Measurements from ENCODE around the gene TMC5. TPM values are rescaled to one million over a fixed set of nuclear protein-coding genes. Genes with fewer than 3 reads are reported as not detected.

TMC5 gene
- total and polyA plus RNA-seq, 2 of the 8 experiments (the other 6 are each of a cell fraction or from before 2014, with no cell fraction given), result 1.6 to 1.8 TPM

DNA sequence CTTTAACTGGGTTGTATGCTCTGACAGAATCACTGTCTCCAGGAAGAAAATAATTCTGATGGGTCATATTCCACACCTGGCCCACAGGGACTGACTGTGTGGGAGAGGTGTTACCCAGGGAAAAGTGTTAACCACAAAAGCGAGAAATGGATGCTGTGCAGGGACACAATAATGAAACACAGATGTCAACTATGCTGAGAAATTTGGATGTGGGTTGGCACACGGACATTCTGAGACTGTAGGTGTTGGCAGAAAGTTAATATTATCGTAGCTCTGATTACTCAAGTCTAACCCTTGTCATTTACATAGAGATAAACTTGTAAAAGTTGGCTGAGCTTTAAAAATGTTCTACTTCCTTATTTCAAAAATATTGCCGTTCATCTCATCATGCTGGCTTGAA, 19.6 kb downstream of the TMC5 start:
- no peak overlapping the region for H2AK5ac ChIP-seq (ENCODE audit: low read depth, low read length)

More for the DNA sequence above, 19.6 kb downstream of the TMC5 start:
- Histone ChIP-seq H3K4me1 (replicated peaks in 1 of 4; ENCODE audit: control insufficient read depth in 3 of 4, insufficient read depth in 4 of 4, low read length in 3 of 4) (no peaks in the 10 kb centered on the region), H3K4me3 (ENCODE audit: extremely low read depth in 1 of 4, insufficient read depth in 2 of 4, low read depth in 3 of 4, low read length in 4 of 4) (no peak overlapping the region), H2BK12ac (ENCODE audit: low read depth, low read length) (no peak overlapping the region), H3K14ac (ENCODE audit: insufficient read length) (no peak overlapping the region), H3K56ac (replicated peaks; ENCODE audit: insufficient read length, low read depth, low read length) (no peak overlapping the region), H3K79me1 (ENCODE audit: low read depth, low read length) (no peaks in the 10 kb centered on the region), H3K27me3 (replicated peaks in 1 of 4; ENCODE audit: control insufficient read depth in 3 of 4, extremely low read depth in 1 of 4, insufficient read depth in 3 of 4, low read length in 3 of 4) (no peaks in the 10 kb centered on the region), H3K23me2 (ENCODE audit: low read depth, low read length) (no peaks in the 10 kb centered on the region), H3K4ac (replicated peaks; ENCODE audit: insufficient read length, low read depth, low read length) (no peak overlapping the region), H3K18ac (ENCODE audit: extremely low read depth, low read length) (no peak overlapping the region), H2BK5ac (ENCODE audit: low read depth, low read length) (no peak overlapping the region), H4K5ac (ENCODE audit: insufficient read length, low read depth, low read length) (no peak overlapping the region), H3K27ac (ENCODE audit: low read depth, low read length) (no peak overlapping the region), H2BK20ac (ENCODE audit: low read length) (no peak overlapping the region), H2AFZ (ENCODE audit: low read length) (no peak overlapping the region), H4K91ac (replicated peaks; ENCODE audit: insufficient read length, low read length) (no peak overlapping the region), H3K4me2 (ENCODE audit: insufficient read depth in 1 of 2, low read depth in 2 of 2, low read length in 2 of 2) (no peak overlapping the region), H3K23ac (ENCODE audit: insufficient read length) (no peak overlapping the region), H3K9me3 (ENCODE audit: insufficient read depth in 2 of 2, low read depth in 1 of 2, low read length in 1 of 2) (no peaks in the 10 kb centered on the region), H3K9ac (replicated peaks in 1 of 4; ENCODE audit: extremely low read depth in 1 of 4, low read depth in 3 of 4, low read length in 3 of 4) (no peak overlapping the region), H4K20me1 (replicated peaks in 1 of 2; ENCODE audit: control insufficient read depth in 1 of 2, insufficient read depth in 2 of 2, low read length in 2 of 2) (no peaks in the 10 kb centered on the region), H3K79me2 (ENCODE audit: control insufficient read depth in 1 of 2, insufficient read depth in 2 of 2, low read length in 2 of 2) (no peaks in the 10 kb centered on the region), H3K36me3 (ENCODE audit: control insufficient read depth in 2 of 4, insufficient read depth in 4 of 4, low read length in 3 of 4) (no peaks in the 10 kb centered on the region), H2BK120ac (replicated peaks; ENCODE audit: low read depth, low read length) (no peak overlapping the region), H2BK15ac (ENCODE audit: low read length) (no peak overlapping the region), H4K8ac (ENCODE audit: extremely low read depth, insufficient read depth, low read length) (no peak overlapping the region)
- DNase-seq (ENCODE audit: low read depth in 1 of 2, low spot score in 2 of 2) (no peak), FAIRE-seq (no peak)
- WGBS, 2 experiments (ENCODE audit: extremely low coverage in 1 of 2, insufficient coverage in 1 of 2, insufficient read length in 1 of 2, insufficient replicate concordance in 2 of 2, low coverage in 1 of 2, low lambda C conversion rate in 2 of 2, missing lambda C conversion rate in 1 of 2), result 82% methylated on average over 4 of the region's 4 CpGs; no CpG with 5 or more reads in 1 of the 2 experiments
- POLR2A ChIA-PET (ENCODE audit: partially characterized antibody), result interaction anchor here (0.9 to 1.4 kb wide), 3 partner anchors 48 to 242 kb away, joined by 3 read pairs; no protein-coding TSS in a partner anchor
- TF ChIP-seq, protein P1, sequence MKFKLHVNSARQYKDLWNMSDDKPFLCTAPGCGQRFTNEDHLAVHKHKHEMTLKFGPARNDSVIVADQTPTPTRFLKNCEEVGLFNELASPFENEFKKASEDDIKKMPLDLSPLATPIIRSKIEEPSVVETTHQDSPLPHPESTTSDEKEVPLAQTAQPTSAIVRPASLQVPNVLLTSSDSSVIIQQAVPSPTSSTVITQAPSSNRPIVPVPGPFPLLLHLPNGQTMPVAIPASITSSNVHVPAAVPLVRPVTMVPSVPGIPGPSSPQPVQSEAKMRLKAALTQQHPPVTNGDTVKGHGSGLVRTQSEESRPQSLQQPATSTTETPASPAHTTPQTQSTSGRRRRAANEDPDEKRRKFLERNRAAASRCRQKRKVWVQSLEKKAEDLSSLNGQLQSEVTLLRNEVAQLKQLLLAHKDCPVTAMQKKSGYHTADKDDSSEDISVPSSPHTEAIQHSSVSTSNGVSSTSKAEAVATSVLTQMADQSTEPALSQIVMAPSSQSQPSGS (IDR thresholded peaks at IDR 0.05; ENCODE audit: low read length), result no peak
- TF ChIP-seq CBX5 (IDR thresholded peaks at IDR 0.05; ENCODE audit: low read depth, low read length), result no peak
- no peak for TF ChIP-seq ZNF274 (IDR thresholded peaks at IDR 0.05; ENCODE audit: borderline replicate concordance, extremely low read depth, low read length)
- TF ChIP-seq NANOG (IDR thresholded peaks at IDR 0.05; ENCODE audit: insufficient read depth, low read depth, low read length, poor library complexity, severe bottlenecking), result no peak
- TF ChIP-seq RNF2 (IDR thresholded peaks at IDR 0.05; ENCODE audit: borderline replicate concordance, low read depth, low read length, missing control alignments, poor library complexity, severe bottlenecking), result no peak
- TF ChIP-seq, protein P2, sequence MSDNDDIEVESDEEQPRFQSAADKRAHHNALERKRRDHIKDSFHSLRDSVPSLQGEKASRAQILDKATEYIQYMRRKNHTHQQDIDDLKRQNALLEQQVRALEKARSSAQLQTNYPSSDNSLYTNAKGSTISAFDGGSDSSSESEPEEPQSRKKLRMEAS (IDR thresholded peaks at IDR 0.05), result no peak
- no peak for TF ChIP-seq CHD2 (IDR thresholded peaks at IDR 0.05; ENCODE audit: low read length)
- TF ChIP-seq, protein P3, sequence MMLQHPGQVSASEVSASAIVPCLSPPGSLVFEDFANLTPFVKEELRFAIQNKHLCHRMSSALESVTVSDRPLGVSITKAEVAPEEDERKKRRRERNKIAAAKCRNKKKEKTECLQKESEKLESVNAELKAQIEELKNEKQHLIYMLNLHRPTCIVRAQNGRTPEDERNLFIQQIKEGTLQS (IDR thresholded peaks at IDR 0.05; ENCODE audit: insufficient read depth, low read depth, low read length), result no peak
- no peak for TF ChIP-seq SIN3A (conservative IDR thresholded peaks at IDR 0.05 in 1 of 2, IDR thresholded peaks at IDR 0.05 in 1 of 2; ENCODE audit: low read depth in 1 of 2, low read length in 2 of 2)
- TF ChIP-seq EGR1 (IDR thresholded peaks at IDR 0.05; ENCODE audit: borderline replicate concordance, low read depth, low read length), result no peak
- no peak for TF ChIP-seq SIRT6 (IDR thresholded peaks at IDR 0.05; ENCODE audit: low read length)
- CTCF ChIA-PET (ENCODE audit: partially characterized antibody), result interaction anchor here (1.0 to 2.3 kb wide), 2 partner anchors 10 to 48 kb away, joined by 3 to 14 read pairs; no protein-coding TSS in a partner anchor
